HCT116 (cell line): ENCODE data around the gene SLFN5.

ENCODE experiments used
- EGR1 ChIP-seq: IDR thresholded peaks from 2 replicates; pipeline ENCODE4 v1.6.1; 2012; ENCODE audit warnings: low read depth
- EZH2 ChIP-seq: fragments of 200-600 bp; sonication (generic); IDR thresholded peaks from 2 replicates; pipeline ENCODE4 v1.6.1; 2017; ENCODE audit warnings: antibody characterized with exemption, mixed run types
- TCF7L2 ChIP-seq: IDR thresholded peaks from 2 replicates; pipeline ENCODE4 v1.7.0; 2011; ENCODE audit warnings: borderline replicate concordance, inconsistent platforms; ENCODE audit not compliant: insufficient read depth, insufficient read length; ENCODE audit errors: extremely low read depth
- TF ChIP-seq, protein P1 (sequence below): IDR thresholded peaks from 2 replicates; pipeline ENCODE4 v1.6.1; 2012; ENCODE audit warnings: low read depth
- TF ChIP-seq, protein P2 (sequence below), 3 experiments: fragments of 200-600 bp in 1 of 3; sonication (generic) in 1 of 3; IDR thresholded peaks in 2 of 3; conservative IDR thresholded peaks in 1 of 3; 2 replicates each; pipeline ENCODE4 v1.5.1; 2012 to 2017; ENCODE audit warnings: low read depth in 2 of 3, low read length in 2 of 3, antibody characterized with exemption in 1 of 3, borderline replicate concordance in 1 of 3, control low read depth in 1 of 3, mild to moderate bottlenecking in 1 of 3, mixed read lengths in 1 of 3, mixed run types in 1 of 3, moderate library complexity in 1 of 3; ENCODE audit not compliant: insufficient read depth in 1 of 3

DNA sequence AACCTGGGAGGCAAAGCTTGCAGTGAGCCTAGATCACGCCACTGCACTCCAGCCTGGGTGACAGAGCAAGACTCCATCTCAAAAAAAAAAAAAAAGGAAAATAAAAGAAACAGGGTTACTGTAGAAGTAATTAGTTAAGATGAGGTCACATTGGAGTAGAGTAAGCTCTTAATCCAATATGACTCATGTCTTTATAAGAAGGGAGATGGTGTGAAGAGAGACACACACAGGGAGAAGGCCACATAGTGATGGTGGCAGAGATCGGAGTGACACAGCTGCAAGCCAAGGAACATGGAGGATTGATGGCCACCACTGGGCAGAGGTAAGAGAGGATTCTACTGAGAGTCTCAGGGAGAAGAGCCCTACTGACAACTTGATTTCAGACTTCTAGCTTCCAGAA, 15.3 kb upstream of the SLFN5 start:
- TF ChIP-seq EGR1, result no peak
- TF ChIP-seq, protein P1, sequence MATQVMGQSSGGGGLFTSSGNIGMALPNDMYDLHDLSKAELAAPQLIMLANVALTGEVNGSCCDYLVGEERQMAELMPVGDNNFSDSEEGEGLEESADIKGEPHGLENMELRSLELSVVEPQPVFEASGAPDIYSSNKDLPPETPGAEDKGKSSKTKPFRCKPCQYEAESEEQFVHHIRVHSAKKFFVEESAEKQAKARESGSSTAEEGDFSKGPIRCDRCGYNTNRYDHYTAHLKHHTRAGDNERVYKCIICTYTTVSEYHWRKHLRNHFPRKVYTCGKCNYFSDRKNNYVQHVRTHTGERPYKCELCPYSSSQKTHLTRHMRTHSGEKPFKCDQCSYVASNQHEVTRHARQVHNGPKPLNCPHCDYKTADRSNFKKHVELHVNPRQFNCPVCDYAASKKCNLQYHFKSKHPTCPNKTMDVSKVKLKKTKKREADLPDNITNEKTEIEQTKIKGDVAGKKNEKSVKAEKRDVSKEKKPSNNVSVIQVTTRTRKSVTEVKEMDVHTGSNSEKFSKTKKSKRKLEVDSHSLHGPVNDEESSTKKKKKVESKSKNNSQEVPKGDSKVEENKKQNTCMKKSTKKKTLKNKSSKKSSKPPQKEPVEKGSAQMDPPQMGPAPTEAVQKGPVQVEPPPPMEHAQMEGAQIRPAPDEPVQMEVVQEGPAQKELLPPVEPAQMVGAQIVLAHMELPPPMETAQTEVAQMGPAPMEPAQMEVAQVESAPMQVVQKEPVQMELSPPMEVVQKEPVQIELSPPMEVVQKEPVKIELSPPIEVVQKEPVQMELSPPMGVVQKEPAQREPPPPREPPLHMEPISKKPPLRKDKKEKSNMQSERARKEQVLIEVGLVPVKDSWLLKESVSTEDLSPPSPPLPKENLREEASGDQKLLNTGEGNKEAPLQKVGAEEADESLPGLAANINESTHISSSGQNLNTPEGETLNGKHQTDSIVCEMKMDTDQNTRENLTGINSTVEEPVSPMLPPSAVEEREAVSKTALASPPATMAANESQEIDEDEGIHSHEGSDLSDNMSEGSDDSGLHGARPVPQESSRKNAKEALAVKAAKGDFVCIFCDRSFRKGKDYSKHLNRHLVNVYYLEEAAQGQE, result no peak
- no peak for TF ChIP-seq EZH2
- TF ChIP-seq, protein P2, sequence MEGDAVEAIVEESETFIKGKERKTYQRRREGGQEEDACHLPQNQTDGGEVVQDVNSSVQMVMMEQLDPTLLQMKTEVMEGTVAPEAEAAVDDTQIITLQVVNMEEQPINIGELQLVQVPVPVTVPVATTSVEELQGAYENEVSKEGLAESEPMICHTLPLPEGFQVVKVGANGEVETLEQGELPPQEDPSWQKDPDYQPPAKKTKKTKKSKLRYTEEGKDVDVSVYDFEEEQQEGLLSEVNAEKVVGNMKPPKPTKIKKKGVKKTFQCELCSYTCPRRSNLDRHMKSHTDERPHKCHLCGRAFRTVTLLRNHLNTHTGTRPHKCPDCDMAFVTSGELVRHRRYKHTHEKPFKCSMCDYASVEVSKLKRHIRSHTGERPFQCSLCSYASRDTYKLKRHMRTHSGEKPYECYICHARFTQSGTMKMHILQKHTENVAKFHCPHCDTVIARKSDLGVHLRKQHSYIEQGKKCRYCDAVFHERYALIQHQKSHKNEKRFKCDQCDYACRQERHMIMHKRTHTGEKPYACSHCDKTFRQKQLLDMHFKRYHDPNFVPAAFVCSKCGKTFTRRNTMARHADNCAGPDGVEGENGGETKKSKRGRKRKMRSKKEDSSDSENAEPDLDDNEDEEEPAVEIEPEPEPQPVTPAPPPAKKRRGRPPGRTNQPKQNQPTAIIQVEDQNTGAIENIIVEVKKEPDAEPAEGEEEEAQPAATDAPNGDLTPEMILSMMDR (IDR thresholded peaks at IDR 0.05 in 2 of 3, conservative IDR thresholded peaks at IDR 0.05 in 1 of 3; ENCODE audit: borderline replicate concordance in 1 of 3, insufficient read depth in 1 of 3, low read depth in 2 of 3, low read length in 2 of 3), result no peak
- no peak for TF ChIP-seq TCF7L2
